Measurements from ENCODE around the gene TMPRSS4. TPM values are rescaled to one million over a fixed set of nuclear protein-coding genes. Genes with fewer than 3 reads are reported as not detected.

TMPRSS4 gene
- total and polyA plus RNA-seq, 9 of the 15 experiments (the other 6 are each of a cell fraction or from before 2014, with no cell fraction given), result 4.0 to 10.0 (median 5.6) TPM

- FAIRE-seq (no peak), ATAC-seq (no peak), DNase-seq (ENCODE audit: extremely low read depth in 1 of 4, low spot score in 3 of 4) (no peak)
- no peak overlapping the region for H2AFZ ChIP-seq (ENCODE audit: low read depth, low read length)
- H3K79me2 ChIP-seq (ENCODE audit: control insufficient read depth, insufficient read depth, low read length), result no peaks in the 10 kb centered on the region
- TF ChIP-seq RFX5 (IDR thresholded peaks at IDR 0.05; ENCODE audit: low read depth, low read length), result no peak
- no peak for TF ChIP-seq RBM25 (IDR thresholded peaks at IDR 0.05; ENCODE audit: low read depth, low read length, severe bottlenecking)
- no peak for TF ChIP-seq KLF6 (CRISPR knock-in tag; IDR thresholded peaks at IDR 0.05; ENCODE audit: borderline replicate concordance)
- no peak for TF ChIP-seq HDAC3 (IDR thresholded peaks at IDR 0.05; ENCODE audit: borderline replicate concordance, partially characterized antibody)
- no peak for TF ChIP-seq ZNF174 (CRISPR knock-in tag; IDR thresholded peaks at IDR 0.05)
- TF ChIP-seq HDAC6 (IDR thresholded peaks at IDR 0.05; ENCODE audit: low read depth, low read length), result no peak
- no peak for TF ChIP-seq PRMT5 (CRISPR knock-in tag; IDR thresholded peaks at IDR 0.05)
- TF ChIP-seq STAG1 (CRISPR knock-in tag; IDR thresholded peaks at IDR 0.05; ENCODE audit: borderline replicate concordance), result no peak
- TF ChIP-seq COPS2 (conservative IDR thresholded peaks at IDR 0.05), result no peak
- no peak for TF ChIP-seq ZNF197 (CRISPR knock-in tag; IDR thresholded peaks at IDR 0.05; ENCODE audit: low read depth)
- TF ChIP-seq ZBTB12 (CRISPR knock-in tag; IDR thresholded peaks at IDR 0.05), result no peak
- no peak for TF ChIP-seq RUNX1 (IDR thresholded peaks at IDR 0.05; ENCODE audit: low read depth)
- TF ChIP-seq ZNF354B (CRISPR knock-in tag; IDR thresholded peaks at IDR 0.05), result no peak
- H3K9ac ChIP-seq (ENCODE audit: insufficient read depth in 1 of 2, low read depth in 2 of 2, low read length in 2 of 2), result no peak overlapping the region
- in situ Hi-C loops (cut with MboI) (loop anchor here (5.0 to 10.0 kb wide), 2 partner anchors 227 to 625 kb away; partner anchors contain the start of gene FXYD2), intact Hi-C loops (cut with micrococcal nuclease) (loop anchor here (5.0 kb wide), 3 partner anchors 62 to 142 kb away; partner anchors contain the start of genes IL10RA and TMPRSS13)
- no peaks in the 10 kb centered on the region for H3K9me3 ChIP-seq (replicated peaks; ENCODE audit: control insufficient read depth, insufficient read depth, low read depth, low read length)
- peaks cover 15 to 24% of the 10 kb centered on the region in 2 experiments for H3K4me1 ChIP-seq (replicated peaks in 1 of 2; ENCODE audit: control insufficient read depth in 2 of 2, insufficient read depth in 2 of 2, low read length in 2 of 2)
- POLR2A ChIA-PET, result no interaction called here
- H3K27ac ChIP-seq (ENCODE audit: extremely low read depth, low read depth, low read length), result no peak overlapping the region
- CTCF ChIA-PET (ENCODE audit: low intra/inter-chr PET ratio), result interaction anchor here (0.6 to 1.5 kb wide), 2 partner anchors 182 to 230 kb away, joined by 3 to 4 read pairs; no protein-coding TSS in a partner anchor
- H3K4me2 ChIP-seq (ENCODE audit: insufficient read depth, low read length), result no peak overlapping the region
- BruUV-seq (replicated peaks), result no TSS peak
- H3K4me3 ChIP-seq, result no peak overlapping the region
- 37% methylated on average over 6 of the region's 6 CpGs for WGBS (ENCODE audit: insufficient coverage, low coverage, missing lambda C conversion rate)
- H3K36me3 ChIP-seq (ENCODE audit: control insufficient read depth, insufficient read depth, low read length), result no peaks in the 10 kb centered on the region
- H3K27me3 ChIP-seq (ENCODE audit: control insufficient read depth in 2 of 2, insufficient read depth in 2 of 2, low read length in 2 of 2), result no peaks in the 10 kb centered on the region
- no peaks in the 10 kb centered on the region for H3K9me1 ChIP-seq (ENCODE audit: control insufficient read depth, insufficient read depth, low read length)
- no peaks in the 10 kb centered on the region for H4K20me1 ChIP-seq (replicated peaks; ENCODE audit: control insufficient read depth, insufficient read depth, low read length)
Observed at GRCh38 chr11:118049771-118050170, 27.1 kb upstream of the TMPRSS4 start.
